Measurements from ENCODE around the gene LRMDA.

LRMDA gene

GRCh38 chr10:76236356-76236755 lies 804.9 kb downstream of the LRMDA start:
- no peak for DNase-seq (ENCODE audit: low read depth, low spot score)
- H3K9me3 ChIP-seq (ENCODE audit: control insufficient read depth, insufficient read depth, low read length), result no peaks in the 10 kb centered on the region
- no CpG with 5 or more reads among the region's 2 CpGs for WGBS (ENCODE audit: insufficient coverage, insufficient read length)
- H3K27ac ChIP-seq (ENCODE audit: low read length), result no peak overlapping the region
- no peak overlapping the region for H3K4me3 ChIP-seq (ENCODE audit: low read length)
- H3K27me3 ChIP-seq (ENCODE audit: control insufficient read depth, insufficient read depth, low read length), result peaks cover 38% of the 10 kb centered on the region
- H3K36me3 ChIP-seq (ENCODE audit: control insufficient read depth, insufficient read depth, low read length), result no peaks in the 10 kb centered on the region
- peaks cover 2% of the 10 kb centered on the region; the same call in 1 of the 2 replicates for H3K4me1 ChIP-seq (ENCODE audit: control insufficient read depth, insufficient read depth, low read length)

DNA sequence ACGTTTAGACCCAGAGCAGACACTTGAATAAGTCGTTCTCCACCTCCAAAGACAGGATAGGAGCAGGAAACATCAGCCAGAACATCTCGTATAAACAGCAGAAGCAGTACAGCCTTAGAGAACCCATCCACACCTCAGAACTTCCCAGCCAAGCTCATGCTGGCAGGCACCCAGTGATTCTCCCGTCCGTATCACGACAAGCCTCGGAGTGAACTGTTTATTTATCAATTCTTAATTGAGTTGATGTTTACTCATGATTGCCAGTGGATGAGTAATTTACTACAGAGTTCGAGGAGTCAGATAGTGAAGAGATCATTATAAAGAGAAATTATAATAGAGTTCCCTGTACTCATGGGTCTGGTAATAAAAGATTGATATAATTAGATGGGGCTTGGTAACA lies 811.5 kb downstream of the LRMDA start:
- Histone ChIP-seq H3K27me3 (ENCODE audit: control insufficient read depth, insufficient read depth, low read length) (no peaks in the 10 kb centered on the region; the same call in 1 of the 2 replicates), H3K36me3 (ENCODE audit: control insufficient read depth, insufficient read depth, low read length) (no peaks in the 10 kb centered on the region), H3K4me3 (ENCODE audit: low read length) (no peak overlapping the region), H3K27ac (ENCODE audit: low read length) (no peak overlapping the region), H3K4me1 (ENCODE audit: control insufficient read depth, insufficient read depth, low read length) (no peaks in the 10 kb centered on the region), H3K9me3 (ENCODE audit: control insufficient read depth, insufficient read depth, low read length) (no peaks in the 10 kb centered on the region)
- no CpG with 5 or more reads among the region's 8 CpGs for WGBS (ENCODE audit: insufficient coverage, insufficient read length)
- no peak for DNase-seq (ENCODE audit: low read depth, low spot score)

GRCh38 chr10:76244061-76244686 lies 812.8 kb downstream of the LRMDA start:
- 100% methylated on average over 1 of the region's 5 CpGs for WGBS (ENCODE audit: insufficient coverage, insufficient read length)
- no peak for DNase-seq (ENCODE audit: low read depth, low spot score)
- H3K36me3 ChIP-seq (ENCODE audit: control insufficient read depth, insufficient read depth, low read length), result no peaks in the 10 kb centered on the region
- H3K4me3 ChIP-seq (ENCODE audit: low read length), result no peak overlapping the region
- H3K9me3 ChIP-seq (ENCODE audit: control insufficient read depth, insufficient read depth, low read length), result no peaks in the 10 kb centered on the region
- no peak overlapping the region for H3K27ac ChIP-seq (ENCODE audit: low read length)
- no peaks in the 10 kb centered on the region for H3K27me3 ChIP-seq (ENCODE audit: control insufficient read depth, insufficient read depth, low read length)
- H3K4me1 ChIP-seq (ENCODE audit: control insufficient read depth, insufficient read depth, low read length), result no peaks in the 10 kb centered on the region

GRCh38 chr10:76245951-76246495 lies 814.6 kb downstream of the LRMDA start:
- H3K4me1 ChIP-seq (ENCODE audit: control insufficient read depth, insufficient read depth, low read length), result no peaks in the 10 kb centered on the region
- no peak overlapping the region for H3K27ac ChIP-seq (ENCODE audit: low read length)
- H3K9me3 ChIP-seq (ENCODE audit: control insufficient read depth, insufficient read depth, low read length), result no peaks in the 10 kb centered on the region
- DNase-seq (ENCODE audit: low read depth, low spot score), result no peak
- H3K4me3 ChIP-seq (ENCODE audit: low read length), result no peak overlapping the region
- no peaks in the 10 kb centered on the region for H3K36me3 ChIP-seq (ENCODE audit: control insufficient read depth, insufficient read depth, low read length)
- H3K27me3 ChIP-seq (ENCODE audit: control insufficient read depth, insufficient read depth, low read length), result no peaks in the 10 kb centered on the region; the same call in 1 of the 2 replicates
- no CpG with 5 or more reads among the region's 7 CpGs for WGBS (ENCODE audit: insufficient coverage, insufficient read length)

GRCh38 chr10:76248649-76249200 lies 817.3 kb downstream of the LRMDA start:
- DNase-seq (ENCODE audit: low read depth, low spot score), result no peak
- H3K4me1 ChIP-seq (ENCODE audit: control insufficient read depth, insufficient read depth, low read length), result no peaks in the 10 kb centered on the region
- H3K27ac ChIP-seq (ENCODE audit: low read length), result no peak overlapping the region
- H3K4me3 ChIP-seq (ENCODE audit: low read length), result no peak overlapping the region
- no peaks in the 10 kb centered on the region; the same call in 1 of the 2 replicates for H3K27me3 ChIP-seq (ENCODE audit: control insufficient read depth, insufficient read depth, low read length)
- no peaks in the 10 kb centered on the region for H3K9me3 ChIP-seq (ENCODE audit: control insufficient read depth, insufficient read depth, low read length)
- no peaks in the 10 kb centered on the region for H3K36me3 ChIP-seq (ENCODE audit: control insufficient read depth, insufficient read depth, low read length)
- WGBS (ENCODE audit: insufficient coverage, insufficient read length), result no CpG with 5 or more reads among the region's 1 CpG

DNA sequence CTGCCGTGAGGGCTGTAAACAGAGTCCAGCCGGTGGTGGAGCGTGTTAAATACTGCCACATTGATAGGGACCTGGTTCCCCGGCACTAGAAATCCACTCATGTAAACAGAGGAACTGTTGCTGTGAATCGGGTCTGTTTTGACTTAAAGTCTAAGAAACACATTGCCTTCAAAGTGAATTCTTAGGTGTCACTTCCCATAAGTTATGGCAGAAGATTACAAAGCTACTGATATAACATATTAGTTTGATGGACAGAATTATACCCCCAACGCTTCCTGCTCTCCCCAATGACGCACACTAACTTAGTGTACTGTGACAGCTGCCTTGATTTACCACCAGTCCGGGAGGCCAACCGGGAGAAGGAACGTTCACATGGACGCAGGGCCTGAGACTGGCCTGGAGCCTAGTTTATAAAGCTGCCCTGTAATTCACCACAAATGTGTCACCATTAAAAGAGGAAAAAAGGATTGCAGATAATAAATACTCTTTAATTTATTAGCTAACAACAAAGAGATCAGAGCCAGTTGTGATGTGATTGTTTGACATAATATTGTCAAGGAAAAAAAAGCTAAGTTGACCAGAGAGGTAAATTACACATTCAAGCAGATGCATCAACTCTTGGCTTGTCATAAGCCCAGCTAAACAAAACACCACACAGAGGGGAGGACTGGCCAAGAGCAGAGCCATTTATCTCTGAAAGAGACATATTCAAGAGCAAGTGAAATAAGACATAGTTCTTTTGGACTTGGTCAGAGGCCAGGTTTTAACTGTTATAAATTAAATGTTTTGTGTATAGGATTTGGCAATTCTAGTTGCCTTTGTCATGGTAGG lies 820.6 kb downstream of the LRMDA start:
- Histone ChIP-seq H3K9me3 (ENCODE audit: control insufficient read depth, insufficient read depth, low read length) (no peaks in the 10 kb centered on the region), H3K27ac (ENCODE audit: low read length) (no peak overlapping the region), H3K4me3 (ENCODE audit: low read length) (no peak overlapping the region), H3K27me3 (ENCODE audit: control insufficient read depth, insufficient read depth, low read length) (no peaks in the 10 kb centered on the region; the same call in 1 of the 2 replicates), H3K36me3 (ENCODE audit: control insufficient read depth, insufficient read depth, low read length) (no peaks in the 10 kb centered on the region), H3K4me1 (ENCODE audit: control insufficient read depth, insufficient read depth, low read length) (no peaks in the 10 kb centered on the region)
- DNase-seq (ENCODE audit: low read depth, low spot score), result no peak
- no CpG with 5 or more reads among the region's 11 CpGs for WGBS (ENCODE audit: insufficient coverage, insufficient read length)

- DNase-seq (ENCODE audit: low read depth, low spot score), result no peak
- H3K4me3 ChIP-seq (ENCODE audit: low read length), result no peak overlapping the region
- H3K27me3 ChIP-seq (ENCODE audit: control insufficient read depth, insufficient read depth, low read length), result no peaks in the 10 kb centered on the region; the same call in 1 of the 2 replicates
- WGBS (ENCODE audit: insufficient coverage, insufficient read length), result no CpG with 5 or more reads among the region's 7 CpGs
- no peaks in the 10 kb centered on the region for H3K36me3 ChIP-seq (ENCODE audit: control insufficient read depth, insufficient read depth, low read length)
- no peaks in the 10 kb centered on the region for H3K9me3 ChIP-seq (ENCODE audit: control insufficient read depth, insufficient read depth, low read length)
- H3K27ac ChIP-seq (ENCODE audit: low read length), result no peak overlapping the region
- H3K4me1 ChIP-seq (ENCODE audit: control insufficient read depth, insufficient read depth, low read length), result no peaks in the 10 kb centered on the region
Measured at GRCh38 chr10:76252733-76253132, 821.3 kb downstream of the LRMDA start.

GRCh38 chr10:76255241-76255640 lies 823.8 kb downstream of the LRMDA start:
- H3K9me3 ChIP-seq (ENCODE audit: control insufficient read depth, insufficient read depth, low read length), result no peaks in the 10 kb centered on the region
- no peak for DNase-seq (ENCODE audit: low read depth, low spot score)
- no peaks in the 10 kb centered on the region for H3K36me3 ChIP-seq (ENCODE audit: control insufficient read depth, insufficient read depth, low read length)
- no peak overlapping the region for H3K27ac ChIP-seq (ENCODE audit: low read length)
- no peaks in the 10 kb centered on the region for H3K27me3 ChIP-seq (ENCODE audit: control insufficient read depth, insufficient read depth, low read length)
- H3K4me1 ChIP-seq (ENCODE audit: control insufficient read depth, insufficient read depth, low read length), result no peaks in the 10 kb centered on the region
- no peak overlapping the region for H3K4me3 ChIP-seq (ENCODE audit: low read length)
- WGBS (ENCODE audit: insufficient coverage, insufficient read length), result no CpG with 5 or more reads among the region's 1 CpG

DNA sequence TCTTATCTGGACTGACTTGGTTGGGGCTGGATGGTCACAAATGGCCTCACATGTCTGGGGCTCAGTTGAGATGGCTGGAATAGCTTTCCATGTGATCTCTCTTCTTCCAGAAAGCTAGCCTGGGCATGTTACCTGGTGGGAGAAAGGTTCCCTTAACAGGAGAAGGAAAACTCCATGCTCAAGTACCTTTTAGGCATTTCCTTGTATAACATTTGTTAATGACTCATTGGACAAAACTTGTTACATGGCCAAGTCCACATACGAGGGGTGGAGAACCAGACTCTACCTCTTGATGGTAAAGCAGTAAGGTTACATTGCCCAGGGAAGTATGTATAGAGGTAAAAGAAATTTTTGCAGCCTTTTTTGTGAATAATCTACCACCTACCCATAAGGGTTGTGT lies 826.4 kb downstream of the LRMDA start:
- no peak overlapping the region for H3K27ac ChIP-seq (ENCODE audit: low read length)
- H3K36me3 ChIP-seq (ENCODE audit: control insufficient read depth, insufficient read depth, low read length), result no peaks in the 10 kb centered on the region
- WGBS (ENCODE audit: insufficient coverage, insufficient read length), result no CpG with 5 or more reads among the region's 1 CpG
- DNase-seq (ENCODE audit: low read depth, low spot score), result no peak
- H3K4me1 ChIP-seq (ENCODE audit: control insufficient read depth, insufficient read depth, low read length), result no peaks in the 10 kb centered on the region
- H3K9me3 ChIP-seq (ENCODE audit: control insufficient read depth, insufficient read depth, low read length), result no peaks in the 10 kb centered on the region
- H3K4me3 ChIP-seq (ENCODE audit: low read length), result no peak overlapping the region
- H3K27me3 ChIP-seq (ENCODE audit: control insufficient read depth, insufficient read depth, low read length), result no peaks in the 10 kb centered on the region

GRCh38 chr10:76265441-76266113 lies 834.2 kb downstream of the LRMDA start:
- no peak for DNase-seq (ENCODE audit: low read depth, low spot score)
- no peak overlapping the region for H3K4me3 ChIP-seq (ENCODE audit: low read length)
- WGBS (ENCODE audit: insufficient coverage, insufficient read length), result no CpG with 5 or more reads among the region's 4 CpGs

More at GRCh38 chr10:76265441-76266113, 834.2 kb downstream of the LRMDA start:
- Histone ChIP-seq H3K27ac (ENCODE audit: low read length) (no peak overlapping the region), H3K27me3 (ENCODE audit: control insufficient read depth, insufficient read depth, low read length) (no peaks in the 10 kb centered on the region), H3K4me1 (ENCODE audit: control insufficient read depth, insufficient read depth, low read length) (no peaks in the 10 kb centered on the region), H3K36me3 (ENCODE audit: control insufficient read depth, insufficient read depth, low read length) (no peaks in the 10 kb centered on the region), H3K9me3 (ENCODE audit: control insufficient read depth, insufficient read depth, low read length) (no peaks in the 10 kb centered on the region)

Measured in iPS DF 6.9 (cell line).